IPS-NIHi11 (cell line): ENCODE measurements around the gene NME5.
"Not testable (repeated sequence)": the region's sequence is repeated elsewhere in the genome, so short reads cannot be mapped to it uniquely, and the experiment has no call there.

Source experiments
- DNase-seq: peaks from one replicate; pipeline ENCODE4 v3.0.0; 2012; ENCODE audit warnings: mixed read lengths, low spot score

The NME5 gene

DNA sequence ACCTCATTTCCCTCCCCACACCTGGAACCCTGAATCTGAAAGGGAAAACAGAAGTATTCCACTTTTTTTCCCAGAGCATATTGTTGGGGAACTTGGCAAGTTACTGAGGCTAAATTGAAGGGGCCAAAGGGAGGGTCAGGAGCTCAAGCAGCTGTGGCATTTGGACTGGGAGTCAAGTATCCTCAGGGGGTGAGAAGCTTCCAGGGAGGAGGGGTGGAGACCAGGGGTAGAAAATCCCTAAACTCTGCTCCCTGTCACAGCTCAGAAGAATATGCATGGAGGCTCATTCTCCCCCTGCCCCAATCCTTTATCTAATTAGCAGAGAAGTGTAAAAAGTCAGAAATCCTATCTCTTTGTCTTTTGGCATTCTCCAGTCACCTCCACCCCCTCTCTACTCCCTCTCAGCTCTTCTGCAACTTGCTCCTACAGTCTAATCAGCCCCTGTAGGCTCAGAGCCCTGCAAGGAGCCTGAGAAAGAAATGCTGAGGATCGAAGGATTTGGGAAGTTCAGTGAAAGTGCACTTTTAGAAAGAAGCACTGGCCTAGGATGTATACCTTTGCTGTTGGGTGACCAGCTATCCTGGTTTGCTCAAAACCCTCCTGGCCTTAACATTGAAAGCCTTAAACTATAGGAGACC is 61.1 kb downstream of the NME5 start:
- DNase-seq, result no peak

DNA sequence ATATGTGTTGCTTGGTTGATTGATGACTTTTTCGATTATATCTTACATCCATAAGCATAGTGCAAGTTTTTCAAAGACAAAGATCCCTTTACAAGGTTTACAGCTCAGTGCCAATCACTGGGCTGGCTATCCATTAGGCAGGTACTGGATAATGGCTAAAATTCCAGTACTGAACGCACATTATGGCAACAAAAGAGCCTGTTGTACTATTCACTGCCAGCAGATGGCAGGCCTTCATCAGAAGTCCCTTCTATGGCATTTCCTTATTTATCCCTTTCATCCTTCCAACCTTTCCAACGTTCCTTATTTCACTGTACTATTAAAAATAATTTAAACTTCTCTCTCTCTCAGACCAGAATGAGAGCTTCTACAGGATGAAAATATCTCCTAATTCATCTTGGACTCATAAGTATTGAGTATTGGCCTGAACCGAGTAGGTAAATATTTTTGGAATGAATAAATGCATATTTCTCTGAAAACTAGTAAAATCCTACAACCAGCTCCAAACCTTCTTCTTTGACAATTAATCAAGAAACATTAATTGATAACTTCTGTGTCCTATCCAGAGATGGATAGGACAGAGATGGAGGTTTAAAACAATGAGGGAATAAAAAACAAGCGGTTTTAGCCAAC is 62.0 kb downstream of the NME5 start:
- peak; percentile 83 for DNase-seq

DNA sequence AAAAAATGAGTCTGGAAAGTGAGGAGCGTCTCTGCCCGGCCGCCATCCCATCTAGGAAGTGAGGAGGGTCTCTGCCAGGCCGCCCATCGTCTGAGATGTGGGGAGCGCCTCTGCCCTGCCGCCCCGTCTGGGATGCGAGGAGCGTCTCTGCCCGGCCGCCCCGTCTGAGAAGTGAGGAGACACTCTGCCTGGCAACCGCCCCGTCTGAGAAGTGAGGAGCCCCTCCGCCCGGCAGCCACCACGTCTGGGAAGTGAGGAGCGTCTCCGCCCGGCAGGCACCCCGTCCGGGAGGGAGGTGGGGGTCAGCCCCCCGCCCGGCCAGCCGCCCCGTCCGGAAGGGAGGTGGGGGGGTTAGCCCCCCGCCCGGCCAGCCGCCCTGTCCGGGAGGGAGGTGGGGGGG is 69.2 kb downstream of the NME5 start:
- not testable (repeated sequence) for DNase-seq

DNA sequence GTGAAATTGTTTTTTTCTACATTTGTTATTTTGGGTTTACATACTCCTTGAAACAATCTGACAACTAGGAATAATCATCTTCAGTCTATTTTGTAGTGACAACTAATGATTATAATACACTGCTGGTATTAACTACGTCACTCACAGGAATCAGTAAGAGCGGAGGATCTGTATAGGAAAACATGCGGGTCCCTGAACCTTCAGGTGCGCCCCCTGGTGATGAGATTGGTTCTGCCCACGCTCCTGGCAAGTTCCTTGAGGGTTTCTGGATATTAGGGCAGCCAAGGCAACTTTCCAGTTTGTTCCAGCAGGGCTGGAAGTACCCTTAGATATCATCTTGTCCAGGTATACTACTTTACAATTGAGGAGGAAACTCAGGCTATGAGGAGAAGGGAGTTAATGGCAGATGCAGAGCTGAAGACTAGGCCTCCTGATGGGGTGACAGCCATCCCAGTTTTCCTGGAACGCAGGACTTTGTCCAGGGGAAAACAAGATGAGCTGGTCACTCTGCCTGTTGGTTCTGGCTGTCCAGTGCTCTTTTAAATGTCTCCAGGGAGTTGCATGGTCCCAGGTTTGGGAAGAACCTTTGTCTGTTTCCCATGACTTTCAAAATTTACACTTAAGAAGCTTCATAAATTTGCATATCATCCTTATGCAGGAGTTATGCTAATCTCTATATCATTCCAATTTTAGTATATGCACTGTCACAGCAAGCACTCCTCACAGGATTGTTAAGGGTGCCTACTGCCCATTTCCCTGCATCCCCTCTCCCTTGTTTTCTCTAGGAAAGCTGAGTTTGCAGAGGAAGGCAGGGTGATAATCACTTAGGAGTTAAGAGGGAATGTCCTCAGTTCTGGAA is 70.3 kb downstream of the NME5 start:
- peak; percentile 78 for DNase-seq

GRCh38 chr5:138067945-138068344 is 71.3 kb downstream of the NME5 start:
- DNase-seq, result no peak
